ENCODE data around the gene CIDEB. TPM values are rescaled to one million over a fixed set of nuclear protein-coding genes. Genes with fewer than 3 reads are reported as not detected.
"Not testable (repeated sequence)": the region's sequence is repeated elsewhere in the genome, so short reads cannot be mapped to it uniquely, and the experiment has no call there.

The CIDEB gene, protein sequence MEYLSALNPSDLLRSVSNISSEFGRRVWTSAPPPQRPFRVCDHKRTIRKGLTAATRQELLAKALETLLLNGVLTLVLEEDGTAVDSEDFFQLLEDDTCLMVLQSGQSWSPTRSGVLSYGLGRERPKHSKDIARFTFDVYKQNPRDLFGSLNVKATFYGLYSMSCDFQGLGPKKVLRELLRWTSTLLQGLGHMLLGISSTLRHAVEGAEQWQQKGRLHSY
- total RNA-seq = 19.1 TPM
- long read RNA-seq, partial matches to known transcripts = 1 of 11 reads
- long read RNA-seq, other reads (novel, unspliced or antisense) = 4 of 11 reads

DNA sequence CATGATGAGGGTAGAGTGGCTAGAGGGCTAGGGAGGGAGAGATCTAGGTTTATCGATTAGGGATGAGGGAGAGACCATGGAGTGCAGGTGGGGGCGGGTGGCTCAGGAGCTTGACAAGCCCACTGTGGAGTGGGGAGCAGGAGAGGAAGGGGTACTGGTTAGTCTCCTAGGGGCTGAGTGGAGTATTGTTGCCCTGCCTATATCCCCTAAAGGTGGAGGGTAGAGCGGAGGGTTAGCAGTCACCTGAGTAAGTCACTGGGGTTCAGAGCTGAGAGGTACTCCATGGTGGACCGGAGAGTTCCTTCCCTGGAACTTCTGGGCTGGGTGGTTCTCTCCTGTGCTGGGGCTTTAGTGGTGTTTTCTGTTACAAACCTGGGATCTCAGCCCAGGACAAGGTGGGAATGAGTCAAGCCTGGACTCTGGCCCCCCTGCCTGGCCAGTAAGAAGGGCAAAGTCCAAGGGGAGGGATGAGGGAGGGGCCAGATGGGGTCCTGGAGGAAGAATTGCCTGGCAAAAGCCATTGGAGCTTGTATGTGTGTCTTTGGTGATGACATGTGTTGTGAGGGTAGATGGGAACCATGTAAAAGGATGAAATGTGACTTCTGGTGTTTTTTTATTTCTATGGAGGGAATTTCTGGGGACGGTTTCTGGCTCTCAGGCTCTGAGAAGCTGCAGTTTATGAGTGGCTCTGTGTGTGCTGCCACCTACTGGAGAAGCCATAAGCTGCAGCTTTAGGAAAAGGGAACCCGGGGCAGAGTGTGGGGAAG, at the start of gene CIDEB:
Gene CIDEB (minus strand): TSS at position 403 of the 767 bp plus-strand sequence. CDS start 119 bp downstream, at position 284.
- DNase-seq (ENCODE audit: low spot score) = no peak

DNA sequence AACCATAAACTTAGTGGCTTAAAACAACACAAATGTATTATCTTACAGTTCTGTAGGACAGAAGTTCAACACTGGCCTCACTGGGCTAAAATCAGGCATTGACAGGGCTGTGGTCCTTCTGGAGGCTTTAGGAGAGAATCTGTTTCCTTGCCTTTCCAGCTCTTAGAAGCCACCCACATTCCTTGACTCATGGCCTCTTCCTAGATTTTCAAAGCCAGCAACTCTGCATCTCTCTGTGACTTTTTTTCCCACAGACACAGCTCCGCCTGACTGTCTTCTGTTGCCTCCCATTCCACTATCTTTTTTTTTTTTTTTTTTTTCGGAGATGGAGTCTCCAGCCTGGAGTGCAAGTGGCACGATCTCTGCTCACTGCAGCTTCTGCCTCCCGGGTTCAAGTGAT, 48.4 kb upstream of the CIDEB start:
- DNase-seq (ENCODE audit: low spot score) = no peak

DNA sequence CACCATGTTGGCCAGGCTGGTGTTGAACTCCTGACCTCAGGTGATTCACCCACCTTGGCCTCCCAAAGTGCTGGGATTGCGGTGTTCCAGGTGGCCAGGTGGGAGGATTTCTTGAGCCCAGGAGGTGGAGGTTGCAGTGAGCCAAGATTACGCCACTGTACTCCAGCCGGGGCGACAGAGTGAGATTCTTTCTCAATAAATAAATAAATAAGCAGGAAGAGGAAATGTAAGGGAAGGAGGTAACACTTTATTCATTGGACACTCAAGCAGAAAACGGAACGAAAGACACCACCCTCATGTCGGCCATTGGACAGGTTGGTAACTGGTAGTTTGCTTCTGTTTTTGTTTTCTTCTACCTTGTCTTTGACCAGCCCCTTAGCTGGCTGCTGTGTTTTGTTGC, 47.2 kb upstream of the CIDEB start:
- no peak for DNase-seq (ENCODE audit: low spot score)

DNA sequence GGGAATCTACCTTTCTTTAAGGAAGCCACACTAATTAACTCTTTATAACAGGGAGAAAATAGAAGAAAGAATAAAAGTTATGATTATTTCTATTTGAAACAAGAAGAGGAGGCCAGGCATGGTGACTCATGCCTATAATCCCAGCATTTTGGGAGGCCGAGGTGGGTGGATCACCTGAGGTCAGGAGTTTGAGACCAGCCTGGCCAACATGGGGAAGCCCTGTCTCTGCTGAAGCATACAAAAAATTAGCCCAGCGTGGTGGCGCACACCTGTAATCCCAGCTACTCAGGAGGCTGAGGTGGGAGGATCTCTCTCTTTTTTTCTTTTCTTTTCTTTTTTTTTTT, 46.7 kb upstream of the CIDEB start:
- not testable (repeated sequence) for DNase-seq (ENCODE audit: low spot score)

DNA sequence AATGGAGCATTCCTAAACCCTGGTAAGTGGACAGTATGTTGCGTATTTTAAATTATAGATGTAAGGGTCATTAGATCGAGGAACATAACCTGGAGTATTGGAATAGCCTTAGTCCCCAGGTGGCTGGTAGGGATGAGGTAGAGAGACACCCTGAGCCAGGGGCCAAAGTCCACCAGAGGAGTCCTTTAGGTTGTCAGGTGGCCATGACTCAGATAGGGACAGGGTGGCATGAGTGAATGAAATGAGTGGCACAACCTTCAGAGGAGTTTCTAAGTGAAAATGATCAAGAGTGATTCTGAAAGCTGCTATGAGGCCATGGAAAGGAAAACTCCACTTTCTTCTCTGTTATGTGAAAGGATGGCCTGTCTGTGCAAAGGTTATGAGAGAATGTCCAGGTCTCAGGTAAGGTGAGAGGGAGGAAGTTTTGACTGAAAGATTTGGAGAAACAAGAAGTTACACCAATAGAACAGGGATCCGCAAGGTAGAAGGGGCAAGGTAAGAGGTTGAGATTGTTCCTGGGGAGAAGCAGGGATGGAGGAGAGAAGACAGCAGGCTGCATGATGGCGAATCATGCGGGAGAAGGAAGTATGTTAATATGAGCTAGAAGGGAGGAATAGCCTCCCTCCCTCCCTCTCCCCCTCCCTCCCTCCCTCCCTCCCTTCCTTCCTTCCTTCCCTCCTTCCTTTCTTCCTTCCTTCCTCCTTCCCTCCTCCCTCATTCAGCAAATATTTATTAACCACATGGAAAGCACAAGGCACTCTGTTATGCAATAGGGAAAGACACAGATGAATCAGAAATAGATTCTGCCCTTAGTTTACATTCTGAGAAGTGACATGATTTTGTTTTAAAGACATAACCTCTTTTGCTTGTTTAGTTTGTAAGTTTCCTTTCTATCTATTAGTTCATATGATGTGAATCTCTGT, 46.0 kb upstream of the CIDEB start:
- no peak for DNase-seq (ENCODE audit: low spot score)

DNA sequence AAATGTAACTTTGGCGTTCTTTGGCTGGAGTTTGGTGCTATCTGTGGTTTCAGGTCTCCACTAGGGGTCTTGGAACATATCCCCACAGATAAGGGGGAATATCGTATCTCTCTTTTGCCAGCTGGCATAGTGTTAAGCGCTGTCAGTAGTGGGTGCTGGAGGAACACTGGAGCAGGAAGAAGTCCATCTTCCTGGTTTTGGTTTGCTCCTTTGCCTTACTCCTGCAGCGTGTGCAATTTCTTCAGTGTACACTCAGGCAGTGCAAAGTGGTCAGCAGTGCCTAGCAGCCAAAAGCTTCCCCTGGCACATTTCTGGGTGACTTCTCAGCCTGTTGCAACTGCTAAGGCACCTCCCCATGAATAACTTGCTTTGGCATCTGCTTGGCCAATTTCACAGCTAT, 43.7 kb upstream of the CIDEB start:
- DNase-seq (ENCODE audit: low spot score) = no peak

DNA sequence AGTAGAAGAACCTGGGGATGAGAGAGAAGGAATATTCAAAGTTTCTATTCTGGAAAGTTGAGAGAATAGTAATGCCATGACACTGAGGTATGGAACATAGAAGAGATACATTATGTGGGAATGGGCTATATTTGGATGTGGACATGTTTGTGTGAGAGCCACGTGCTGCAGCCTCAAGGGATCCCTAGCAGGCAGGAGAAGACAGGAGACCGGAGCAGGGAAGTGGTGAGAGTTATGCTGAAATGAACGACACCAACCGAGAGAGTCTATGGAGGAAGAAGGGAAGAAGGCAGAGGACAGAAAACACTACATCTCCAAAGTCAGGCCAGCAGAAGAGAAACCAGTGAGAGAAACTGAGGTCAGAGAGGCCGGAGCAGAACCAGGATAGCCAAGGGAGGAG, 42.0 kb upstream of the CIDEB start:
- DNase-seq (ENCODE audit: low spot score) = no peak

DNA sequence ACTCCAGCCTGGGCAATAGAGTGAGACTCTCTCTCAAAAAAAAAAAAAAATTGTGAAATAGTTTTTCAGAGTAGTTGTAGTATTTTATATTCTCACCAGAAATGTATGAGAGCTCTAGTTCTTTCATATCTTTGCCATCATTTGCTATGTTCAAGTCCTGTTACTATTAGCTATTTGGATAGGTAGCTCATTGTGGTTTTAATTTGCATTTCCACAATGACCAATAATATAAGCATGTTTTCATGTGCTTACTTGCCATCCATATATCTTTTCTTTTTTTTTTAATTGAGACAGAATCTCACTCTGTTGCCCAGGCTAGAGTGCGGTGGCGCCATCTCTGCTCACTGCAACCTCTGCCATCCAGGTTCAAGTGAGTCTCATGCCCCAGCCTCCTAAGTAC, 40.4 kb upstream of the CIDEB start:
- no peak for DNase-seq (ENCODE audit: low spot score)

DNA sequence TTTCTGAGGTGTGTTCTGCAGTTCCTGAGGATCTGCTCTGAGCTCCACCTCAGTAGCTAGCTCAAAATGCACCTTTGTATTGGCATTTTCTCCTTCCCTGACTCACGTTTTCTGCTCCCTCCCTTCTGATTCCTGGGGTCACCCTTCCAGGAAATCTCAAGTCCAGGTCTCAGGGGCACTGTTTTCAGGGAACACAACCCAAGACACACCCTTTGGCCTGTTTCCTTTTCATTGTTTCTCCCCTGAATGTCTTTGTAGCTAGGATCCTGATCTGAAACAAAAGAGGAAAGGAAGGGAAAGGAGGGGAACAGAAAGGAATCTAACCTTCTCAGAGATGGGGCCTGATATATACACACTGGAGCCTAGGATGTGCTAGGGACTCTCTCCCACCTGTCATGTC, 39.4 kb upstream of the CIDEB start:
- DNase-seq (ENCODE audit: low spot score) = no peak

DNA sequence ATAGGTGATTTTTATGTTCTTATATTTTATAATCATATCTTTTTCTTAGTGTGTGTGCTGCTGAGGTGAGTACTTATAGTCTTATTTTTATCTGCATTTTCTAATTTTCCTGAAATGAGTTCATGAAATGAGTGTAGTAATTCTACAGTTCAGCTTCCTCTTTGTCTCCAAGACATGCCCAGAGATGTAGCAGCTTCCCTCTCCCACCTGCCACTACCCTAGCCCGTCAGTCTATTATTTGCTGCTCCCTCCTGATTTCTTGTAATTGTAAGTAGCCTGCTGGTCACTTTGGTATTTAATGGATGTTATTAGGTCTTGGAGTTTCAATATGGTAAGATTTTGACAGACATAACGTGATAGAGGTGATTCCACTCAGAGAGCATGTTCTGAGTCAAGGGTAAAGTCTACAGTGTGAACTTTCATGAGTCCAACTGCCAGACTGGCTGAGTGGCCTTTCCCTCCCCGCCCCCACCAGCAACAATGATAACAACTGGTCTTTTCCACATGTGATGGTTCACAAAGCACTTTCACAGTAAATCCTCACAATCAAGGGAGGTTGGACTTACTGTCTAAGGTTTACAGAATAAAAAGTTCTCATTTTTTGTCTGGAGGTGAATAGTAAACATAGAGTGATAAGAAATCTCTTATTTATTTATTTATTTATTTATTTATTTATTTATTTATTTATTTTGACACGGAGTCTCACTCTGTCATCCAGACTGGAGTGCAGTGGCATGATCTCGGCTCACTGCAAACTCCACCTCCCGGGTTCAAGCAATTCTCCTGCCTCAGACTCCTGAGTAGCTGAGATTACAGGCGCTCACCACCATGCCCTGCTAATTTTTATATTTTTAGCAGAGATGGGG, 36.3 kb upstream of the CIDEB start:
- DNase-seq (ENCODE audit: low spot score) = no peak

DNA sequence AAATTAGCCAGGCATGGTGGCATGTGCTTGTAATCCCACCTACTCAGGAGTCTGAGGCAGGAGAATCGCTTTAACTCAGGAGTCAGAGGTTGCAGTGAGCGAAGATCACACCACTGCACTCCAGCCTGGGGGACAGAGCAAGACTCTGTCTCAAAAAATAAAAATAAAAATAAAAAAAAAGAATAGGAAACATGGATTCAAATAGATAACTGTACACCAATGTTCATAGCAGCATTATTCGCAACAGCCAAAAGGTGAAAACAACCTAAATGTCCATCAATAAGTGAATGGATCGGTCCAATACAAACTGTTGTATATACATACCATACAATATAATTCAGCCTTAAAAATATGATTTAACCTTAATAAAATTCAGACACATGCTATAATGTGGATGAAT, 35.1 kb upstream of the CIDEB start:
- no peak for DNase-seq (ENCODE audit: low spot score)

DNA sequence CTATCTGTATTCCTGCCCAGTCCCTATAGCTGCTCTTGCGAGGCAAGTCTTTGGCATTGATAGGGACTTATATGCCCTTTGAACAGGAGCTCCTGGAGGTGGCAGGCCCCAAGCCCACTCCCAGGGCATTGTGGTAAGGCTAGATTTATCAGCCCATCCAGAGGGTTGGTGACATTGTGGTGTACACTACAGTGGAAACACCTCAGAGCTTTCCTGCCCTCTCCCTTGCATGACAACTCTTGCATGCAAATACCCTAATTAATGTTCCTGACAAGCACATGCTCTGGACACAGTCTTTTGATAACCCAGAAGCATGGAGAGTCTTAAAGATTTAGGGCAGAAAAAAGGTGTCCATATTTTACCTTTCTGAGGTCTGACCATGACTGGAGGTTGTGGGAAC, 32.8 kb upstream of the CIDEB start:
- no peak for DNase-seq (ENCODE audit: low spot score)

DNA sequence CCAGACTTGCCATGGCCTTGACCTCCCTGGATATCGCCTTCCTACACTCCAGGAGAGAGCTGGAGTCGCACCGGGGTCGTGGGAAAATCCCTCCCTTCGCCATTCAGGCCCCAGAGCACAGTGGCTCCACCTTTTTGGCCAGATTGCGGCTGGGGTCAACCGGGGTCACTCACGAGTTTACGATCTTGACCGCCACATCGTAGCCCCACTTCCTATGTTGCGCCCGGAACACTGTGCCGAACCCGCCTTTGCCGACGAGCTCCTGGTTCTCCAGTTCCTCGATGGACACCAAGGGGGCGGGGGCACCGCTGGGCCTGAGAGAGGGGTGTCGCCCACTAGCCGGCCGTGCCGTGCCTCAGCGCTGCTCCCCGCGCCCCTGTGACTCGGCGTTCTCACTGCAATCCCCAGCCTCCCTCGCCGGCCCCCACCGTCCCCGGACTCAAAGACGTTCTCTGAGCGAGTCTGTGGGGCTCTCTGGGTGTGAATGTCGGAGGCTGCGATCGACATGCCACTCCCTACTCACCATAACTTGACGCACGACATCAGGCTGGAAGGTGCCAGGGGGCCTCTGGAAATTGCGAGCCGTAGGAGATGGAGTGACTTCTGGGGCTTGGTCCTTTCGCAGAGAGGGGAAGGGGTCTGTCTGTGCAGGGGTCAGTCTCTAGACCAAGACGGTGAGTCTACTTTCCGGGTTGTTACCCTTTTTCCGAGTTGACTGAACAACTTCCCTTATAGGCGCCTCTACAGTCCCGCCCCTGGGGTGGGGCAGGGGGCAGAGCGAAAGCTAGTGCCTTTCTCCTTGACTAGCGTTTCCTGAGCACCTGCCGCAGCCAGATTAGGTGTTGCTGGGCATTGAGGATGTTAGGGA, 31.7 kb upstream of the CIDEB start, which contains the start of gene RIPK3:
Gene RIPK3 (minus strand): TSS at position 708 of the 868 bp plus-strand sequence. CDS start 165 bp downstream, at position 543.
- DNase-seq (ENCODE audit: low spot score) = no peak

DNA sequence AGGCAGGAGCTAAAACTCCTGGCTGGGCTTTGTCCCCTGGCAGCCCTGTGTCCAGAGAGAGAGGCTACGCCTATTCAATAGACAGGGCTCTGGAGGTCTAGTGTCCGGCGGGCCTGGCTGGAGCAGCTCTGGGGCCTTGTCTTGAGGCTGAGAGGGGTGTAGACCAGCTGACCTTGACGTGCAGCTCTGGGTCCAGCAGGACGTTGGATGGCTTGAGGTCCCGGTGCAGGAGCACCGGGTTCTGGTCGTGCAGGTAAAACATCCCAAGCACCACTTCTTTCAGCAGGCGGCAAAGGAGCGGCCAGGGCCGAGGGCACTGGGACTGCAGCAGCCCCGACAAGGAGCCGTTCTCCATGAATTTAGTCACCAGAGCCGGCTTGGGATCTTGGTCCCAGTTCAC, 31.1 kb upstream of the CIDEB start:
- DNase-seq (ENCODE audit: low spot score) = no peak

DNA sequence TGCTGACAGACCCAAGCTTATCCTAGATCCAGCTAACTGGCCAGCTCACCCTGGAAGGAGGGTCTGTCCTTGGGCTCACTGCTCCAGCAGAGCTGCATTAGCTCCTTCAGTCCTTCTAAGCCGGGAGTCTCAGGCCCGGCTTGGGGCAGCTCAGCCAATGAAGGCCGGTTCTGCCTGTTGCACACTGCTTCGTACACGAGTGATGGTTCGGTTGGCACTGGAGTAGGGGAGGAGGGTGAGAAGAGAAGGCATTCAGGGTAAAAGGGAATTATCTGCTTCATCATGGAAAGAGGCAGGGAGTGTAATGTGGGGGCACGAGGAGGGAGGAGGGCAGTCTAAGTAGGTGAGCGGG, 30.0 kb upstream of the CIDEB start:
- DNase-seq (ENCODE audit: low spot score) = no peak

DNA sequence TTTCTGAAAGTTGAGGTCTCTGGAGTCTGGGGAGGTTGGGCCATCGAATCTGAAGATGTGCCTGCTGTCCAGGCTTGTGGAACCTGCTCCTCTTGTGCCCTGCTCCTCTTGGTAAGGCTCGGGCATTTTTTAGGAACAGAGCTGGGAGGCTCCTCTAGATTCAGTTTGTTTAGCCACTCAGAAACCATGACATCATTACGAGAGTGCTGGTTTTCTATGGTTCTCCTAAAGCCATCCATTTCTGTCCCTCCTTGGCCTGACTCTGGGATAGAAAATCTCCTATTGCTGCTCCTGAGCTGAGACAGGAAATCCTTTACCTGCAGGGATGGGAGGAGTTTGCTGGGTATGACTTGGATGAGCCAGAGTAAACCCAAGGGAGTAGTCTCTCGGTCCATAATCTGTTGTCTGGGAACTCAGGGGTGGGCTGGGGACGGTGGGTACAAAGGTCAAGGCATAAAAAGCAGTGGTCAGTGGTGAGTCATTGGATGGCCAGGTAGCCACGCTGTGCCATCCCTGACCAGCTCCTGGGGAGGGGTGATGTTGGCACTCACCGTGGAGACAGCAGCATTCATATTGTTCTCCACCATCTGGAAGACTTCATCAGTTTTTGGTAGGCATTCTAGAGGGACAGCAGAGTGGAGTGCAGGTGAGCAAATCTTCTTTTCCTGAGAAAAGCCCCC, 29.5 kb upstream of the CIDEB start:
- no peak for DNase-seq (ENCODE audit: low spot score)

DNA sequence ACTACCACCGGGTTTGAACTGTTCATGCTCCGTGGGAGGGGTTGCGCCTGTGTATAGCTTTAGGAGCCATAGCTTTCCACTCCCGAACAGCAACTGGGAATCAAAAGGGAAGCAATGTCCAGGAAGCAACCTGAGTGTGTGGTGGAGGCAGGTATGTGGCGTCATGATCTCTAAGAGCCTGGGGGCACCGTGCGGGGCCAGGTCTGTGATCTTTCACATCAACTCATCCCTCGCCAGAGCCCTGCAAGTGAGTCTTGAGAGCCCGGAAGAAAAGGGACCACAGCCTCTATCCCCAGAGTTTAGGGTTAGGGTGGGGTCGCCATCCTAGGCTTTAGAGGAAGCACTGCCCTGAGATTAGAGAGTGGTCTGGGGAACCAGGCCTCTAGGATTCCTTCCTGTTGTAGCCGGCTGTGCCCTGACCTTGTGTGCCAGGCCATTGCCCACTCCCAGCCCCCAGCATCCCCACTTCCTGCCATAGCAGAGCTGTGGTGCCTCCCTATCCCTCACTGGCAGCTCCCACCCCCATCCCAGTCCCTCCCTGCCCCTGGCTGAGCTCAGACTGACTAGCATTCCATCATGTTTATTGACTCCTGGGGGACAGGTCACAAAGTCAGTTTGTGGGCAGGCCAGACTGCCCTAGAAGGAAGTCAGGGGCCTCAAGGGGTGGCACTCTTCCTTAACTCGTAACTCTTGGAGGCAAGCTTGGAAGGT, 27.8 kb upstream of the CIDEB start:
- no peak for DNase-seq (ENCODE audit: low spot score)

DNA sequence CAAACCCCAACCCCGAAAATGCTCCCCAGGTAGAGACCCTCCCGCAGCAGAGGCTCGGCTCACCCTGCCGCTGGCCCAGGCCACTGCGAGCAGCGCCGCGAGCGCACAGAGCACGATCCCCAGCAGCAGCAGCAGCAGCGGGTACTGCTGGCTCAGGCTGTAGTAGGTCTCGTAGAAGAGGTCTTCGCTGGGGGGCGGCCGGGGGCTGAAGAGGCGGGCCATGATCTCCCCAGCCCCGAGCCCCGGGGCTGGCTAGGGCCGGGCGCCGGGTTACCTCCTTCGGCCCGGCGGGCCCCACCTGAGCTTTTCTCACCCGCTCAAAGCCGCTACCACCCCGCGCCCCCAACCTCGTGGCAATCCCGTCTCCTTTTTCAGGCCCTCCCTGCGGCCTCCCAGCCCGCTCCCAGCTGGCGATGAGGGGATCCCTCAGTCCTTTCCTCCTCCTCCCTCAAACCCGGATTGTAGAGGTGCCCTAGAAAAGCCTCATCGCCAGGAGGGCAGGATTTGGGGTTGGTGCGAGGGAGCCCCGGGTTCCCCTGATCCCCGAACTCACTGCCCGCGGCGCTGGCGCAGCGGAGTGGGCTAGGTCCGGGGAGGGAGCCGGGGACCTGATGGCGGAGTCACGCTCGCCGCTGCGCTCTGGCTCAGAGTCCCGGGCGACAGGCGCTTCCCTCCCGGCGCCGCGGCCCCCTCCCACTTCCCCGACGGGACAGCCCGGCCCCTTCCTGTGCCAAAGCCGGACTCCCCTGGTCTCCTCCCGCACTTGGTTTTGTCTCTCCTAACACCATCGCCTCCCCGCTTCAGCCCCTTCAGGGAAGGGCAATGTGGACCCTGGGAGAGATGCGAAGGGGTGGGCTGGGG, 26.9 kb upstream of the CIDEB start, which contains the start of gene ADCY4:
Gene ADCY4 (minus strand): TSS at position 641 of the 861 bp plus-strand sequence. CDS start 419 bp downstream, at position 222.
- no peak for DNase-seq (ENCODE audit: low spot score)

All from mesenteric fat pad (tissue), 1 donor.